ENCODE results near the gene SOX6. TPM values are rescaled to one million over a fixed set of nuclear protein-coding genes. Genes with fewer than 3 reads are reported as not detected.
"Not testable (repeated sequence)": the region's sequence is repeated elsewhere in the genome, so short reads cannot be mapped to it uniquely, and the experiment has no call there.

The SOX6 gene
- total RNA-seq, 6 donors from 2014 or later: 2.9 to 21.0 (median 4.9) TPM

GRCh38 chr11:16070573-16070972, 285.8 kb downstream of the SOX6 start:
- H3K4me3 ChIP-seq: no peak overlapping the region
- no peak for TF ChIP-seq POLR2A (IDR thresholded peaks at IDR 0.05)
- no peaks in the 10 kb centered on the region for H3K9me3 ChIP-seq
- ATAC-seq (ENCODE audit: low FRiP score in 2 of 2) (no peak), DNase-seq (no peak)
- no peaks in the 10 kb centered on the region for H3K4me1 ChIP-seq
- H3K36me3 ChIP-seq: no peaks in the 10 kb centered on the region
- 77 to 91% methylated on average over 5 of the region's 5 CpGs for WGBS, 2 donors
- H3K27ac ChIP-seq: no peak overlapping the region
- no peaks in the 10 kb centered on the region for H3K27me3 ChIP-seq

- 72 to 100% methylated on average over 3 of the region's 3 CpGs for WGBS, 2 donors
- DNase-seq, H3K9me3 ChIP-seq: not testable (repeated sequence)
Measured at GRCh38 chr11:16067268-16067667, 289.1 kb downstream of the SOX6 start.

GRCh38 chr11:16059332-16059731, 297.0 kb downstream of the SOX6 start:
- no peaks in the 10 kb centered on the region for H3K27me3 ChIP-seq
- DNase-seq: no peak
- H3K36me3 ChIP-seq: no peaks in the 10 kb centered on the region
- TF ChIP-seq EP300 (IDR thresholded peaks at IDR 0.05): no peak
- no peak for ATAC-seq (ENCODE audit: low FRiP score in 2 of 2)
- WGBS, 2 donors: 66 to 79% methylated on average over 1 of the region's 1 CpG
- no peak overlapping the region for H3K4me3 ChIP-seq
- H3K9me3 ChIP-seq: peaks cover 0 to 3% (median 0%) of the 10 kb centered on the region in 4 donors
- H3K27ac ChIP-seq: no peak overlapping the region
- H3K4me1 ChIP-seq: no peaks in the 10 kb centered on the region

More at GRCh38 chr11:16067268-16067667, 289.1 kb downstream of the SOX6 start:
- not testable (repeated sequence) for ATAC-seq (ENCODE audit: low FRiP score in 2 of 2); H3K4me3 ChIP-seq; H3K27ac ChIP-seq; H3K27me3 ChIP-seq; H3K4me1 ChIP-seq; H3K36me3 ChIP-seq

GRCh38 chr11:16058671-16059070, 297.7 kb downstream of the SOX6 start:
- no peaks in the 10 kb centered on the region for H3K4me1 ChIP-seq
- no peak for ATAC-seq (ENCODE audit: low FRiP score in 2 of 2)
- H3K27ac ChIP-seq: no peak overlapping the region
- no peak overlapping the region for H3K4me3 ChIP-seq
- H3K9me3 ChIP-seq: peaks cover 0 to 3% (median 0%) of the 10 kb centered on the region in 4 donors
- H3K36me3 ChIP-seq: no peaks in the 10 kb centered on the region
- TF ChIP-seq POLR2AphosphoS5 (IDR thresholded peaks at IDR 0.05) (no peak), POLR2A (IDR thresholded peaks at IDR 0.05) (no peak), EP300 (IDR thresholded peaks at IDR 0.05) (no peak), CTCF (IDR thresholded peaks at IDR 0.05) (no peak)
- H3K27me3 ChIP-seq: no peaks in the 10 kb centered on the region
- DNase-seq: no peak

GRCh38 chr11:16052750-16053149, 303.6 kb downstream of the SOX6 start:
- 67 to 83% methylated on average over 1 of the region's 1 CpG for WGBS, 2 donors
- H3K36me3 ChIP-seq: no peaks in the 10 kb centered on the region
- DNase-seq (no peak), ATAC-seq (ENCODE audit: low FRiP score in 2 of 2) (no peak)
- H3K4me3 ChIP-seq: no peak overlapping the region
- H3K27me3 ChIP-seq: no peaks in the 10 kb centered on the region
- no peak overlapping the region for H3K27ac ChIP-seq
- TF ChIP-seq POLR2AphosphoS5 (IDR thresholded peaks at IDR 0.05) (no peak), CTCF (IDR thresholded peaks at IDR 0.05) (no peak), EP300 (IDR thresholded peaks at IDR 0.05) (no peak), POLR2A (IDR thresholded peaks at IDR 0.05) (no peak)
- peaks cover 0 to 5% (median 0%) of the 10 kb centered on the region in 4 donors for H3K9me3 ChIP-seq
- no peaks in the 10 kb centered on the region for H3K4me1 ChIP-seq

GRCh38 chr11:16049611-16050010, 306.7 kb downstream of the SOX6 start:
- WGBS, 2 donors: 63 to 74% methylated on average over 5 of the region's 5 CpGs
- ATAC-seq (ENCODE audit: low FRiP score in 2 of 2): no peak
- DNase-seq: no peak
- no peaks in the 10 kb centered on the region for H3K27me3 ChIP-seq
- H3K9me3 ChIP-seq: peaks cover 0 to 5% (median 0%) of the 10 kb centered on the region in 4 donors
- no peaks in the 10 kb centered on the region for H3K4me1 ChIP-seq
- TF ChIP-seq CTCF (IDR thresholded peaks at IDR 0.05) (no peak), POLR2A (IDR thresholded peaks at IDR 0.05) (no peak), POLR2AphosphoS5 (IDR thresholded peaks at IDR 0.05) (no peak), EP300 (IDR thresholded peaks at IDR 0.05) (no peak)
- no peak overlapping the region for H3K4me3 ChIP-seq
- H3K36me3 ChIP-seq: no peaks in the 10 kb centered on the region
- H3K27ac ChIP-seq: no peak overlapping the region
